CD14-positive monocyte (primary cell): ENCODE results near the gene GNAL. TPM values are rescaled to one million over a fixed set of nuclear protein-coding genes. Genes with fewer than 3 reads are reported as not detected.

ENCODE experiments used
- DNase-seq, 3 donors: peaks; one replicate each; pipeline ENCODE4 v3.0.0-alpha.2; 2011 to 2022
- H2AFZ ChIP-seq: 2 replicates; pipeline ENCODE4 v1.6.0; 2012; ENCODE audit warnings: mild to moderate bottlenecking, low read depth, low read length, inconsistent platforms; ENCODE audit not compliant: insufficient read depth, poor library complexity, severe bottlenecking
- H3K27ac ChIP-seq, 2 donors: 1 replicate in 1 of 2; 2 replicates in 1 of 2; pipeline ENCODE4 v1.5.1; 2012 to 2013; ENCODE audit warnings: low read length in 2 of 2, control low read depth in 1 of 2, inconsistent platforms in 1 of 2, low read depth in 1 of 2, mild to moderate bottlenecking in 1 of 2
- H3K27me3 ChIP-seq, 2 donors: one replicate each; pipeline versions ENCODE4 v1.6.0 to v1.6.1; 2011 to 2013; ENCODE audit warnings: low read length in 2 of 2; ENCODE audit not compliant: control insufficient read depth in 2 of 2, insufficient read depth in 2 of 2
- H3K36me3 ChIP-seq, 2 donors: replicated peaks in 1 of 2; 1 replicate in 1 of 2; 2 replicates in 1 of 2; pipeline versions ENCODE4 v1.5.1 to v1.6.1; 2012 to 2013; ENCODE audit warnings: low read length in 2 of 2, control low read depth in 1 of 2, inconsistent platforms in 1 of 2, mild to moderate bottlenecking in 1 of 2; ENCODE audit not compliant: insufficient read depth in 2 of 2, control insufficient read depth in 1 of 2
- H3K4me1 ChIP-seq, 2 donors: 1 replicate in 1 of 2; 2 replicates in 1 of 2; pipeline versions ENCODE4 v1.5.1 to v1.6.1; 2012 to 2013; ENCODE audit warnings: low read length in 2 of 2, control low read depth in 1 of 2, inconsistent platforms in 1 of 2, mild to moderate bottlenecking in 1 of 2, moderate library complexity in 1 of 2; ENCODE audit not compliant: insufficient read depth in 2 of 2, control insufficient read depth in 1 of 2
- H3K4me2 ChIP-seq: replicated peaks from 2 replicates; pipeline ENCODE3; 2012; ENCODE audit warnings: low read length, moderate library complexity, mild to moderate bottlenecking; ENCODE audit not compliant: poor library complexity, severe bottlenecking; ENCODE audit errors: extremely low read depth
- H3K4me3 ChIP-seq, 3 experiments: fragments of 200-600 bp in 1 of 3; sonication (generic) in 1 of 3; replicated peaks in 1 of 3; 1 replicate in 2 of 3; 2 replicates in 1 of 3; pipeline ENCODE4 v1.5.1; 2011 to 2013; ENCODE audit warnings: low read length in 3 of 3, mild to moderate bottlenecking in 3 of 3, control low read depth in 2 of 3, low read depth in 2 of 3, inconsistent platforms in 1 of 3, moderate library complexity in 1 of 3
- H3K79me2 ChIP-seq: 2 replicates; pipeline ENCODE4 v1.6.0; 2012; ENCODE audit warnings: mild to moderate bottlenecking, control low read depth, inconsistent platforms, low read length, moderate library complexity; ENCODE audit not compliant: insufficient read depth
- H3K9ac ChIP-seq: 2 replicates; pipeline ENCODE4 v1.6.0; 2017; ENCODE audit warnings: low read length, mild to moderate bottlenecking; ENCODE audit not compliant: insufficient read depth, poor library complexity, severe bottlenecking
- H3K9me3 ChIP-seq, 2 donors: replicated peaks in 1 of 2; 1 replicate in 1 of 2; 2 replicates in 1 of 2; pipeline versions ENCODE4 v1.5.1 to v1.6.1; 2012 to 2013; ENCODE audit warnings: low read length in 2 of 2, control low read depth in 1 of 2; ENCODE audit not compliant: control insufficient read depth in 1 of 2, insufficient read depth in 1 of 2
- H4K20me1 ChIP-seq: 2 replicates; pipeline ENCODE4 v1.6.0; 2012; ENCODE audit warnings: mild to moderate bottlenecking, low read length, control low read depth, moderate library complexity; ENCODE audit not compliant: insufficient read depth
- H3K27ac Mint-ChIP-seq, 7 donors: one replicate each; pipeline ENCODE4 v1.8.0; 2020; ENCODE audit warnings: mild to moderate bottlenecking in 7 of 7, mixed read lengths in 7 of 7, moderate library complexity in 6 of 7, inconsistent platforms in 2 of 7
- H3K27me3 Mint-ChIP-seq, 3 donors: one replicate each; pipeline ENCODE4 v1.8.0; 2021 to 2022; ENCODE audit warnings: low read depth in 3 of 3, mild to moderate bottlenecking in 3 of 3, mixed read lengths in 3 of 3, moderate library complexity in 3 of 3, inconsistent platforms in 1 of 3
- H3K36me3 Mint-ChIP-seq, 2 donors: one replicate each; pipeline ENCODE4 v1.8.0; 2020; ENCODE audit warnings: mixed read lengths in 2 of 2, inconsistent platforms in 1 of 2, mild to moderate bottlenecking in 1 of 2
- H3K4me1 Mint-ChIP-seq: one replicate; pipeline ENCODE4 v1.8.0; 2020; ENCODE audit warnings: mild to moderate bottlenecking, mixed read lengths
- H3K4me3 Mint-ChIP-seq, 2 donors: one replicate each; pipeline ENCODE4 v1.8.0; 2020; ENCODE audit warnings: mild to moderate bottlenecking in 2 of 2, mixed read lengths in 2 of 2, moderate library complexity in 1 of 2
- H3K9me3 Mint-ChIP-seq, 7 donors: one replicate each; pipeline ENCODE4 v1.8.0; 2020 to 2022; ENCODE audit warnings: mixed read lengths in 7 of 7, mild to moderate bottlenecking in 6 of 7, moderate library complexity in 6 of 7, inconsistent platforms in 2 of 7
- WGBS: methylation state at CpG from one replicate; pipeline ENCODE4 v1.1.5; 2013; ENCODE audit warnings: missing lambda C conversion rate; ENCODE audit not compliant: insufficient coverage; 5-methylcytosine and 5-hydroxymethylcytosine counted together
- intact Hi-C, 2 donors: fragments of 100-400 bp; cut with micrococcal nuclease; formaldehyde crosslinking; loops; one replicate each; pipeline versions ENCODE4 v1.15.0 to v1.15.1; 2023
- polyA plus RNA-seq, 3 donors: library from polyadenylated mRNA; depleted of rRNA in 1 of 3; unstranded in 2 of 3; stranded (reverse) in 1 of 3; fragments of 300-500 nt in 2 of 3; fragments of >200 nt in 1 of 3; fragmentation: Illumina TruSeq in 2 of 3; gene quantifications; 1 replicate in 2 of 3; 2 replicates in 1 of 3; pipeline ENCODE4 v1.2.3, GENCODE V29; 2012 to 2021
- TF ChIP-seq, protein P1 (sequence below): fragments of 200-600 bp; IDR thresholded peaks from one replicate; pipeline ENCODE4 v1.8.0; 2022; ENCODE audit warnings: antibody characterized with exemption, mild to moderate bottlenecking

Gene GNAL
- polyA plus RNA-seq, 3 donors: 0.01 to 0.03 TPM; not detected in 1

DNA sequence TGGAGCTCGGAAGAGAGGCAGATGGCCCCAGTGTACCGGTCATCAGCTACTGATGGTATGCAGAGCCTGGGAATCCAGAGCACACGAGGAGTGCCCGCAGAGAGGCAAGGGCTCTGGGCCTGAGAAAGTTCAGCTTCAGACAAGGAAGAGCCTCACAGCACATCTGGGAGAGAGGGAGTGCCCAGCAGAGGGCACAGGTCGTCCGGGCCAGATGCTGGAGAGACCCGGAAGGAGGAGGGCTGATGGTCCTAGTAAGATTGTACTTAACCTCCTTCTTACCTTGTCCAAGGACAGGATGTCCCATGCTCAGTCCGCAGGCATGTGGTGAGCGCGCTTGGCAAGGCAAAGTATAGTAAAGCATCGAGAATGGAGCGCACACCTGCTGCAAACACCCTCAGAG, 137.8 kb downstream of the GNAL start:
- H3K79me2 ChIP-seq: no peaks in the 10 kb centered on the region
- intact Hi-C loops: no loop called here
- peak in 1 of 3 donors; percentile 7 for DNase-seq

DNA sequence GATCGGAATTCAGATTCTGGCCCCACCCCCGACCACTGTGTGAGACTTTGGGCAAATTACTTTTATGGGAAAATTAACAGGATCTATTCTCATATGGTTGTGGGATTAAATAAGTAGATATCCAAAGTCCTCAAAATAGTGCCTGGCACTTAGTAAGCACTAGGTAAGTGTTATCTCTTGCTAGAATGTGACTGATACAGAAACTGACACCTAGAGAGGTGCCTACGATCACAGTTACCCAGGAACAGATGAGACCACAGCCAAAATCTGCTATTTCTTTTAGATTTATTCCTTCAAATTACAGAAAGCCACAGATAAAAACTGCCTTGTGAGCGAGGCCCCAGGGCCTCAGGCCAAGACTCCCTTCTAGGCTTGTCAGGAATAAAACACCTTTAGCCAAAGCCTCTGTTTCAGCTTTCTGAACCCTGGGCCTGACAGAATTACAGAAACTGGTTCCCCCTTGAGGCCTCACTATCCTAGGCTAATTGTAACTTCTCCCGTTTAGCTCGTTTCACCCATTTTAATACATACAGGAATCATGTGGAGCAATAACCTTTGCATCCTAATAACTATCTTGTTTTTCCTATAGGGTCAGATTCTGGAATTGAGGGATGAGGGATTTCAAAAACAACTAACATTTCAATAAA, 139.8 kb downstream of the GNAL start:
- 90% methylated on average over 1 of the region's 6 CpGs for WGBS
- H3K27ac Mint-ChIP-seq: no peak overlapping the region
- intact Hi-C loops: no loop called here
- H3K79me2 ChIP-seq: no peaks in the 10 kb centered on the region
- no peak overlapping the region for H3K4me2 ChIP-seq
- H4K20me1 ChIP-seq: no peaks in the 10 kb centered on the region
- TF ChIP-seq, protein P1, sequence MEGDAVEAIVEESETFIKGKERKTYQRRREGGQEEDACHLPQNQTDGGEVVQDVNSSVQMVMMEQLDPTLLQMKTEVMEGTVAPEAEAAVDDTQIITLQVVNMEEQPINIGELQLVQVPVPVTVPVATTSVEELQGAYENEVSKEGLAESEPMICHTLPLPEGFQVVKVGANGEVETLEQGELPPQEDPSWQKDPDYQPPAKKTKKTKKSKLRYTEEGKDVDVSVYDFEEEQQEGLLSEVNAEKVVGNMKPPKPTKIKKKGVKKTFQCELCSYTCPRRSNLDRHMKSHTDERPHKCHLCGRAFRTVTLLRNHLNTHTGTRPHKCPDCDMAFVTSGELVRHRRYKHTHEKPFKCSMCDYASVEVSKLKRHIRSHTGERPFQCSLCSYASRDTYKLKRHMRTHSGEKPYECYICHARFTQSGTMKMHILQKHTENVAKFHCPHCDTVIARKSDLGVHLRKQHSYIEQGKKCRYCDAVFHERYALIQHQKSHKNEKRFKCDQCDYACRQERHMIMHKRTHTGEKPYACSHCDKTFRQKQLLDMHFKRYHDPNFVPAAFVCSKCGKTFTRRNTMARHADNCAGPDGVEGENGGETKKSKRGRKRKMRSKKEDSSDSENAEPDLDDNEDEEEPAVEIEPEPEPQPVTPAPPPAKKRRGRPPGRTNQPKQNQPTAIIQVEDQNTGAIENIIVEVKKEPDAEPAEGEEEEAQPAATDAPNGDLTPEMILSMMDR: no peak
- no peaks in the 10 kb centered on the region for H3K4me1 ChIP-seq
- no peak for DNase-seq
- peaks cover 0 to 2% (median 0%) of the 10 kb centered on the region in 7 donors for H3K9me3 Mint-ChIP-seq
- peaks cover 1 to 6% (median 2%) of the 10 kb centered on the region in 3 donors for H3K27me3 Mint-ChIP-seq
- H3K36me3 Mint-ChIP-seq: no peaks in the 10 kb centered on the region
- H3K9me3 ChIP-seq: no peaks in the 10 kb centered on the region
- H3K4me3 ChIP-seq: no peak overlapping the region
- no peak overlapping the region for H2AFZ ChIP-seq
- H3K4me3 Mint-ChIP-seq: no peak overlapping the region
- H3K27ac ChIP-seq: no peak overlapping the region
- no peak overlapping the region for H3K9ac ChIP-seq
- H3K27me3 ChIP-seq: no peaks in the 10 kb centered on the region
- no peaks in the 10 kb centered on the region for H3K4me1 Mint-ChIP-seq
- H3K36me3 ChIP-seq: no peaks in the 10 kb centered on the region

More for the DNA sequence above, 137.8 kb downstream of the GNAL start:
- Histone ChIP-seq H2AFZ (peak overlapping the region; percentile 21), H3K9ac (no peak overlapping the region), H3K27ac (no peak overlapping the region), H3K4me1 (no peaks in the 10 kb centered on the region), H3K36me3 (no peaks in the 10 kb centered on the region), H3K4me2 (no peak overlapping the region), H3K27me3 (no peaks in the 10 kb centered on the region), H4K20me1 (no peaks in the 10 kb centered on the region), H3K4me3 (no peak overlapping the region), H3K9me3 (no peaks in the 10 kb centered on the region)
- TF ChIP-seq, protein P1: peak; percentile 11
- Mint-ChIP-seq H3K4me1 (no peaks in the 10 kb centered on the region), H3K9me3 (peaks cover 0 to 2% (median 0%) of the 10 kb centered on the region in 7 donors), H3K36me3 (no peaks in the 10 kb centered on the region), H3K27me3 (peaks cover 0 to 2% (median 1%) of the 10 kb centered on the region in 3 donors), H3K27ac (peak overlapping the region in 1 of 7 donors; percentile 21), H3K4me3 (no peak overlapping the region)
- WGBS: 96% methylated on average over 4 of the region's 12 CpGs
